Measurements from ENCODE around the gene SH3GL3. TPM values are rescaled to one million over a fixed set of nuclear protein-coding genes. Genes with fewer than 3 reads are reported as not detected.

The SH3GL3 gene
- total RNA-seq, 1 donor from 2014 or later = not detected

DNA sequence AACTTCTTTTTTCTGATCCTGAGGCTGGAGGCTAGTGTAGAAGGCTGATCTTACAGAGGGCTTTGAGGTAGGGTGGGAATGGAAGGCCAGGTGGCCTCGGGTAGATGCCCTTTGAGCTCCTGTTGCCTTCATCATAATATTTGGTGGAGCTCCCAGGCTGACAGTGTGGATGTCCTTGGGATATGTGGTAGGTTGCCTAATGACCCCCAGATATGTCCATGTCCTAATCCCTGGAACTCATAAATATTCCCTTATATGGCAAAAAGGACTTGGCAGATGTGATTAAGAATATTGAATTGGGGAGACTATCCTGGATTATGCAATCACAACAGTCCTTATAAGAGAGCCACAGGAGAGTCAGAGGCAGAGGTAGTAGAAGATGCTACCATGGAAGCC is 212.3 kb downstream of the SH3GL3 start:
- H3K27me3 Mint-ChIP-seq (ENCODE audit: low read depth) = peaks cover 41% of the 10 kb centered on the region
- H3K27ac Mint-ChIP-seq (ENCODE audit: unreplicated experiment) = no peak overlapping the region
- no peaks in the 10 kb centered on the region for H3K9me3 Mint-ChIP-seq (ENCODE audit: low read depth)
- DNase-seq (ENCODE audit: low spot score) = no peak
- H3K4me3 Mint-ChIP-seq (ENCODE audit: unreplicated experiment) = no peak overlapping the region
- no peaks in the 10 kb centered on the region for H3K4me1 Mint-ChIP-seq (ENCODE audit: low read depth)
- H3K36me3 Mint-ChIP-seq (ENCODE audit: low read depth) = no peaks in the 10 kb centered on the region
- TF ChIP-seq, protein P1, sequence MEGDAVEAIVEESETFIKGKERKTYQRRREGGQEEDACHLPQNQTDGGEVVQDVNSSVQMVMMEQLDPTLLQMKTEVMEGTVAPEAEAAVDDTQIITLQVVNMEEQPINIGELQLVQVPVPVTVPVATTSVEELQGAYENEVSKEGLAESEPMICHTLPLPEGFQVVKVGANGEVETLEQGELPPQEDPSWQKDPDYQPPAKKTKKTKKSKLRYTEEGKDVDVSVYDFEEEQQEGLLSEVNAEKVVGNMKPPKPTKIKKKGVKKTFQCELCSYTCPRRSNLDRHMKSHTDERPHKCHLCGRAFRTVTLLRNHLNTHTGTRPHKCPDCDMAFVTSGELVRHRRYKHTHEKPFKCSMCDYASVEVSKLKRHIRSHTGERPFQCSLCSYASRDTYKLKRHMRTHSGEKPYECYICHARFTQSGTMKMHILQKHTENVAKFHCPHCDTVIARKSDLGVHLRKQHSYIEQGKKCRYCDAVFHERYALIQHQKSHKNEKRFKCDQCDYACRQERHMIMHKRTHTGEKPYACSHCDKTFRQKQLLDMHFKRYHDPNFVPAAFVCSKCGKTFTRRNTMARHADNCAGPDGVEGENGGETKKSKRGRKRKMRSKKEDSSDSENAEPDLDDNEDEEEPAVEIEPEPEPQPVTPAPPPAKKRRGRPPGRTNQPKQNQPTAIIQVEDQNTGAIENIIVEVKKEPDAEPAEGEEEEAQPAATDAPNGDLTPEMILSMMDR (IDR thresholded peaks at IDR 0.05) = no peak

DNA sequence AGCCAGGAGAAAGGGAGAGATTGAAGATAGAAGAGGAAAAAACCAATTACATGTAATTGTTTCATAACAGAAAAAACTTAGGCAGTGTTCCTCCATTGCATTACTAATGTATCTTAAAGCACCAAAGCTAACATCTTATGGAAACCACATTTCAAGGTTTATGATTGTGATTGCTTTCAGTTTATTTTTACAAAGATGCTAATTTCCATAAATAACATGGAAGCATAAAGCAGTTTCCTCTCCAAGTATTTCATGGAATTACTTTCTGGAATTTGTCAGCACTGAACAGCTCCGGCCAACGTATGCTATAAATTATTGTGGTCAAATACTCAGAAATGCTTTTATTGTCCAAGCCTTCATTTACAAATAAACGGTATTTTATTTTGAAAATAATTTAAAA is 218.3 kb downstream of the SH3GL3 start:
- Mint-ChIP-seq H3K27me3 (ENCODE audit: low read depth) (peaks cover 7% of the 10 kb centered on the region), H3K36me3 (ENCODE audit: low read depth) (no peaks in the 10 kb centered on the region), H3K9me3 (ENCODE audit: low read depth) (peaks cover 7% of the 10 kb centered on the region), H3K4me1 (ENCODE audit: low read depth) (no peaks in the 10 kb centered on the region), H3K4me3 (ENCODE audit: unreplicated experiment) (no peak overlapping the region), H3K27ac (ENCODE audit: unreplicated experiment) (no peak overlapping the region)
- TF ChIP-seq, protein P1 (IDR thresholded peaks at IDR 0.05) = no peak
- no peak for DNase-seq (ENCODE audit: low spot score)

Other genes with a start within 250 kb of the SH3GL3 start
- 84.3 to 93.1 TPM (median 92.2 TPM) in 3 replicates for gene HDGFL3, start 239.5 kb upstream of the SH3GL3 start, total RNA-seq
- 1.7 to 2.8 TPM (median 2.3 TPM) in 3 replicates for gene BNC1, start 162.7 kb upstream of the SH3GL3 start, total RNA-seq
- 0.17 to 0.49 TPM in 2 of 3 replicates, not detected in the other for gene ADAMTSL3, start 206.8 kb downstream of the SH3GL3 start, total RNA-seq

Data from chondrocyte (in vitro differentiated cells).